HG03442 (cell line): Measurements from ENCODE around the gene MEOX2.

Experiments used
- ATAC-seq: cut with Tn5 transposase; IDR thresholded peaks from one replicate; pipeline ENCODE4 v1.9.1; 2021; ENCODE audit warnings: mild to moderate bottlenecking, moderate library complexity; ENCODE audit not compliant: unreplicated experiment

MEOX2 gene

DNA sequence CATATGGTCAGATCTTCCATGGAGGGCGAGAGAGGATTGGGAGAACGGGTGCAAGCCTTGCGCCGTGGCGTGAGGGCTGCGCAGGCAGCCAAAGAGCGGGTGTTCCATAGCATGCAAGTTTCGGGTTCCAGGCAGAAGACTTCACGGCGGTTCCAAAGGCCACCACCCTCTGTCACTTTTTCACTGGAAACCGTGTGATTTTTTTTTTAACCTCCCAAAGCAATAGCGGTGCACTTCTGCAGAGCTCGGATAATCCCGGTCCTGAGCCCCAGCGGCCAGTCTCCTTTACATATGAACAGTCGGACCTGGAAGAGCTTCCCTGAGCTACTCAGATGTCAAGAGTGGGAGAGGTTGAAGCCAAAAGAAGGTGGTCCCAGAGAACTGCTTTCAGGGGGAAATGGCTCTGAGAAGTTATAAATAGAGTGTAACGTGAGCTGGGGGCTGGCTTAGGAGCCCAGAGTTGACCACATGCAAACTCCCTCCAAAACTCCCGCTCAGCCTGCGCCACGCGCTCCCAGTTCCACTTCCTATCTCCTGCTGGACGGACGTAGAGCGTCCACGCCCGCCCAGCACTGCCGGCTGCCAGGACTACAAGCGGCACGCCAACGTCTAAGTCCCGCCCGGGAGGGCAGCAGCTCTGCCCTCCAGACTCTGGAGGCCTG lies at the start of gene MEOX2:
MEOX2 (minus strand) TSS at position 389 of the 662 bp plus-strand sequence; CDS start at position 108, 281 bp downstream.
- ATAC-seq, result no peak

DNA sequence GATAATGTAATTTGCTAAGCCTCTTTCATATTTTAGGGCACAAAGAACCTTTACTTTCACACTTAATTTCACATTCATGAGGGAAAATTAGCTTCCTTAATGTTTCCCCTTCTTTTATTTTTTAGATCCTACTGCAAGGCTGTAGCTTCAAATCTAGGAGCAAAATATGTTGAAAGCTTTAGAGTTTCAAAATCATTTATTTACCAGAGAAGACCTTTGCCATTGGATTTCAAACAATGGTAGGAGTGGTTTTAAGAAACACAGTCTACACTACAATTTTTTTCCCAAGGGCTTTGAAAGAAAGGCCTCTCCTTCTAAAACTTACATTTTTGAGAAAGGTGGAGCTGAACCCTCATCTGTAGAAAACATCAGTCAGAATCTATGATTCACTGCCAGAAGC lies 43.3 kb upstream of the MEOX2 start:
- ATAC-seq, result no peak

DNA sequence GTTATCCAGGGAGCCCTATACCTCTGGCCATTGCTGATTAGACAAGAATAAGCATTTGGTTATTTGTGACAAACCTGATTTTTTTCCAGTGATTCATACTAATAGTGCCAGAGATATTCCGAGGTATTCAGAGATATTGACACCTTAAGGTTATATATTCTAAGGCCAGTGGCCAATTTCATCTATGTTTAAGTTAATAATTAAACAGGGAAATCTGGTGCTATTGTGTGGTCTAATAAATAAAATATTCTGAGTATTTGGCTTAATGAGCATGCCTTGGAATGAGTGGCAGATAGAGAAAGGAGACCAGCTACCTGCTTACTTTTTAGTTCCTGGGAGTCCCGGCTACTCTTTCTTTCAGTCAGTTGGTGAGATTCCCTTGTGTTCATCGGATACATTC lies 38.6 kb upstream of the MEOX2 start:
- no peak for ATAC-seq

GRCh38 chr7:15723841-15724240 lies 37.4 kb upstream of the MEOX2 start:
- no peak for ATAC-seq

GRCh38 chr7:15720849-15721471 lies 34.5 kb upstream of the MEOX2 start:
- no peak for ATAC-seq

- ATAC-seq, result no peak
These were observed 32.8 kb upstream of the MEOX2 start for GRCh38 chr7:15719311-15719710.

GRCh38 chr7:15715435-15715834 lies 29.0 kb upstream of the MEOX2 start:
- no peak for ATAC-seq

- no peak for ATAC-seq
These were observed 23.5 kb upstream of the MEOX2 start for GRCh38 chr7:15709978-15710377.

DNA sequence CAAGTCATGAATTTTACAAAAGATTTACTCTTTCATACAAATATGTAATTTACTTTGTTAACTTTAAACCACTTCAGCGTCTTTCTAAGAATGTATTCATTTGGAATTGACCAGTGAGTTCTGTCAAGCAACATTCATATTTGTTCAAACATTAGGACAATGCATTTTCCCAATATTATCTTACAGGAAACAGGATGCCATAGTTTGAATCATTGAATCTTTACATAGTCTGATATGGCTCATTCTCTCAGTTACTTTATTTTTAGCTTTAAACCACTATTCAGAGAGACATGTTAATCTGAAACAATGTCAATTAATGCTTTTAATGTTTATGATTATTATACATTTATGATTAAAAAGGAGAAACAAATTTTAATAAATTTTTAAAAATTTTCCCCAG lies 21.1 kb upstream of the MEOX2 start:
- ATAC-seq, result no peak

- ATAC-seq, result no peak
These were observed 17.2 kb upstream of the MEOX2 start for GRCh38 chr7:15703732-15704131.

- ATAC-seq, result no peak
These were observed 6.1 kb upstream of the MEOX2 start for GRCh38 chr7:15692501-15693020.

- ATAC-seq, result no peak
These were observed 2.4 kb upstream of the MEOX2 start for GRCh38 chr7:15688911-15689310.

DNA sequence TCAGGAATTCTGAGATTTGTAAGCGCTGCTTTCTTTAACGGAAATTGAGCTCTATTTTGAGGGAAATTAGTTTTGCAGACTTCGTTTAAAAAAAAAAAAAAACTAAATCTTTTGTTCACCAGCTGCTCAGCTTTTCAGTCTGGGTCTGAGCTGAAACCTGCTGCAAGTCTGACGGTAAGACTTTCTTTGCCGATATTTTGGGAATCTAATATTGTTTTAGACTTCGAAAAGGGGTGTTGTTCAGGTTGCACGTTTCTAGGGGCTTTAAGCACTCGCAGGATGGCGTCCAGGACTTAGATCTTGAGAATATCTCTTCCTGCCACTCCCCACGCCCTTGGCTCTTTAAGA lies 1.8 kb upstream of the MEOX2 start:
- no peak for ATAC-seq

- ATAC-seq, result no peak
These were observed 1.2 kb upstream of the MEOX2 start for GRCh38 chr7:15687546-15688278.

- no peak for ATAC-seq
These were observed 568 bp upstream of the MEOX2 start for GRCh38 chr7:15686957-15687545.

- ATAC-seq, result no peak
These were observed 857 bp downstream of the MEOX2 start for GRCh38 chr7:15685358-15686294.

DNA sequence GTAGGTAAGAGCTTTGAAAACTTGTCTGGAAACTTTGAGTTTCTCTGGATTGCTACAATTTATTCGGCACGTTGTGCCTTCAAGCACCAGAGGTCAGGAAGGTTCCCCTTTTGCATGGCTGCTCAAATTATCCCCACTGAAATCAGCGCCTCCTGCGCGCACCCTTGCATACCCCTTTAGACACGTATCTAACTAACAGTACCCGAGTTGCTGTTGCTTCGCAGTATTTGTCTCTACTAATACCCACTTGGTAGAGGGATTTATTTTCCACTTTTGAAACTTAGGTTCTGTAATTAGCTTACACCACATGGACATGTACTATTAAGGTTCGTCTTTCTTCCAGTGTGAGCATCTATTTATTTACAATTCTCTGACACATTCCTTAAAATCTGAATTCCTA lies 1.6 kb downstream of the MEOX2 start:
- ATAC-seq, result no peak

- no peak for ATAC-seq
These were observed 2.2 kb downstream of the MEOX2 start for GRCh38 chr7:15684111-15684800.

GRCh38 chr7:15682751-15683245 lies 3.7 kb downstream of the MEOX2 start:
- ATAC-seq, result no peak

DNA sequence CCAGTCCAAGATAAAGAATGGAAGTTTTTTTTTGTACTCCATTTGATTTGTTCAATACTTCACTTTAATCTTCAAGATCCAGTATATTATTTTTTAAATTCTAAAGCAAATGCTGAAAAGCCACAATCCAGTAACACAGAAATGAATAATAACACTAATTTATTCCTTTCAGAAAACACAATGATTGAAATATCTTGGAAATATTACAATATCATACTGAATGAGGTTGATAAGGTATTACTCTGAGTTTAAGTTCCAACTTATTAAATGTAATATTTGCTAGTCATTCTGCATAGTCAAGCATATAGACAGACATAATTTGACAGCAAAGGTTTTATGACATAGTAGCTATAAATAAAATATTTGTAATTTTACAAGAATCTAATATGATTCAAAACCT lies 4.4 kb downstream of the MEOX2 start:
- no peak for ATAC-seq
